IPS-15b (cell line): ENCODE measurements around the gene PADI6.
"Not testable (repeated sequence)": the region's sequence is repeated elsewhere in the genome, so short reads cannot be mapped to it uniquely, and the experiment has no call there.

Experiments used
- H3K27me3 ChIP-seq: one replicate; pipeline ENCODE4 v1.6.1; 2013; ENCODE audit warnings: low read length; ENCODE audit not compliant: control insufficient read depth, insufficient read depth
- H3K36me3 ChIP-seq: one replicate; pipeline ENCODE4 v1.6.1; 2013; ENCODE audit warnings: low read length; ENCODE audit not compliant: control insufficient read depth, insufficient read depth
- H3K4me1 ChIP-seq: one replicate; pipeline ENCODE4 v1.6.1; 2013; ENCODE audit warnings: mild to moderate bottlenecking, low read length; ENCODE audit not compliant: control insufficient read depth, insufficient read depth
- H3K4me3 ChIP-seq: one replicate; pipeline ENCODE4 v1.5.1; 2013; ENCODE audit warnings: low read depth, low read length
- H3K9ac ChIP-seq: one replicate; pipeline ENCODE4 v1.6.1; 2013; ENCODE audit warnings: low read depth, mild to moderate bottlenecking, low read length
- H3K9me3 ChIP-seq: one replicate; pipeline ENCODE4 v1.6.1; 2013; ENCODE audit warnings: mild to moderate bottlenecking, low read length; ENCODE audit not compliant: control insufficient read depth, insufficient read depth

The PADI6 gene

GRCh38 chr1:17392199-17392740 lies 20.3 kb downstream of the PADI6 start:
- Histone ChIP-seq H3K36me3 (no peaks in the 10 kb centered on the region), H3K9me3 (no peaks in the 10 kb centered on the region), H3K4me1 (no peaks in the 10 kb centered on the region), H3K4me3 (no peak overlapping the region), H3K27me3 (no peaks in the 10 kb centered on the region), H3K9ac (no peak overlapping the region)

DNA sequence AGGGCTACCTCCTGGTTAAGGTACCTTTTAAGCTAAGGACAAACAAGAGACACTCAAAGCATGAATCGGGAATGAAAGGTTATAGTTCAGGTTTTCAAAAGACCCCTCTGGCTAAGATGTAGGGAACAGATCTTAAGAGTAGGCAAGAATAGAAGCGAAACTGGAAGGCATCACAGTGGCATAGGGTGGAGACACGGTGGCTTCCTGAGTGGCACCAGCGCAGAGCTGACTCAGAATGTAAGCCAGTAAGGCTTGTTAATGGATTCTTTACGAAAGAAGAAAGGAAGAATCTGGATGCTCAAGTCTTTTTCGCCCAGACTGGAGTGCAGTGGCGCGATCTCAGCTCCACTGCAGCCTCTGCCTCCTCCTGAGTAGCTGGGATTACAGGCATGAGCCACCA lies 21.2 kb downstream of the PADI6 start:
- Histone ChIP-seq H3K27me3 (no peaks in the 10 kb centered on the region), H3K4me3 (no peak overlapping the region), H3K4me1 (no peaks in the 10 kb centered on the region), H3K9ac (no peak overlapping the region), H3K36me3 (no peaks in the 10 kb centered on the region), H3K9me3 (no peaks in the 10 kb centered on the region)

GRCh38 chr1:17397910-17398695 lies 26.1 kb downstream of the PADI6 start:
- Histone ChIP-seq H3K9me3 (no peaks in the 10 kb centered on the region), H3K9ac (no peak overlapping the region), H3K4me3 (no peak overlapping the region), H3K36me3 (no peaks in the 10 kb centered on the region), H3K4me1 (peaks cover 3% of the 10 kb centered on the region), H3K27me3 (no peaks in the 10 kb centered on the region)

DNA sequence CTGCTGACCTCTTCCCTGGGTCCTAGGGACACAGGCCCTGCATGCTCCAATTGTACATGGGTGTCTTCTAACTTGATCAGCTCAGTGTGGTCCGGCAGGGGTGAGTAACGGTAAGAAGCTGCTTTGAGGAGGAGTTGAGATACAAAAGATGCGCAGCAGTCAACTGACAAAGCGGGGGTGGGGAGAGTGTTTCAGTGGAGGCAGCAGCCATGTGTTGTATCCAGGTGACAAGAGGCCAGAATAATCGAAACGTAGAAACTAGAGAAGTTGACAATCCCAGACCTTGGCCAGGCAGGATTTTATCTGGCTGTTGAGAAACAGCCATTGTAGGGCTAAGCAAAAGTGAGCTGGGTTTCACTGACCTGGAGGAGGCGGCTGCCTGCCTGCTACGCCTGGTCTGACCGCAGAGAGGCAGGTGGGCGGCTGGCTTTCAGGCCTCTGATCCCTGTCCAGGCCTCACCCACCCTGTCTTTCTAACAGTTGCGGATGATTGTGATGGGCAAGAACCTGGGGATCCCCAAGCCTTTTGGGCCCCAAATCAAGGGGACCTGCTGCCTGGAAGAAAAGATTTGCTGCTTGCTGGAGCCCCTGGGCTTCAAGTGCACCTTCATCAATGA lies 28.8 kb downstream of the PADI6 start:
- no peak overlapping the region for H3K4me3 ChIP-seq
- no peak overlapping the region for H3K9ac ChIP-seq
- H3K9me3 ChIP-seq: no peaks in the 10 kb centered on the region
- peaks cover 3% of the 10 kb centered on the region for H3K4me1 ChIP-seq
- no peaks in the 10 kb centered on the region for H3K27me3 ChIP-seq
- H3K36me3 ChIP-seq: peaks cover 3% of the 10 kb centered on the region

DNA sequence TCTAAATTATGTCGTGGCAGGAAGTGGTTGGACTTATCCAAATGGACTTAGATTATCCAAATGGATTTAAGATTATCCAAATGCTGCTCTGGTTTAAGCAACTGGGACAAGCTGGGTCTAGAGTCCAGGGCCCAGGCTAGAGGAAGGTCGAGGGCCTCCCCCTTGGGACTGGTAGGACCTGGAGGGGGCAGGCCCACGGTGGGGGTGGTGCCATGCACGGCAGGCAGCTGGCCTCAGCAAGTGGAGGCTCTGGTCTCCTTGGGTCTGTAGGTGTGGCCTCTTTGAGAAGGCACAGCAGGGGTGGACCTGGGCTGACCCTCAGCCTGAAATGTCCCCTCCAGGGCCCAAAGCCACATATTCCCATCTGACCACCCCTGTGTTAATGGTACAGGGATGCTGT lies 29.8 kb downstream of the PADI6 start:
- Histone ChIP-seq H3K4me1 (peaks cover 3% of the 10 kb centered on the region), H3K36me3 (peaks cover 7% of the 10 kb centered on the region), H3K9me3 (no peaks in the 10 kb centered on the region), H3K9ac (no peak overlapping the region), H3K27me3 (no peaks in the 10 kb centered on the region), H3K4me3 (no peak overlapping the region)

- Histone ChIP-seq H3K4me1 (peaks cover 3% of the 10 kb centered on the region), H3K4me3 (no peak overlapping the region), H3K36me3 (peaks cover 18% of the 10 kb centered on the region), H3K9ac (no peak overlapping the region), H3K9me3 (no peaks in the 10 kb centered on the region), H3K27me3 (no peaks in the 10 kb centered on the region)
These were observed 31.1 kb downstream of the PADI6 start for GRCh38 chr1:17403081-17403480.

- Histone ChIP-seq H3K4me3 (no peak overlapping the region), H3K27me3 (no peaks in the 10 kb centered on the region), H3K9me3 (no peaks in the 10 kb centered on the region), H3K36me3 (peaks cover 24% of the 10 kb centered on the region), H3K9ac (no peak overlapping the region), H3K4me1 (peaks cover 3% of the 10 kb centered on the region)
These were observed 32.2 kb downstream of the PADI6 start for GRCh38 chr1:17404034-17404684.

DNA sequence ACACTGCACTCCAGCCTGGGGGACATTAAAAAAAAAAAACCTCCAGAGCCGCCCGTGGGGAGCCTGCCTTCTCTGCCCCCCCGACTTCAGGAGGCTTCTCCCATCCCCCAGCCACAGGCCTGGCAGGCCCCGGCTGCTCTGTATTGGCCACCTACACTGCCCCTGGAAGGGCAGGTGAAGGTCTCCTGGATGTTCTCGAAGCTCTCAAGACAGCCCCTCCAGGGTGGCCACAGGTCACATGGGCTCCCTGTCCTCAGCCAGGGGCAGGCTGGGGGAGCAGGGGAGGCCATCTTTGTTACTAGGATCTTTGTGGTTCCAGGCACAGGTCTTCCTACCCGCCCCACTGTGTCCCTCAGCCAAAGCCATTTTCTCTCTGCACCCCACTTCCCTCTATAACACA lies 32.8 kb downstream of the PADI6 start:
- H3K4me1 ChIP-seq: peaks cover 3% of the 10 kb centered on the region

GRCh38 chr1:17405898-17406759 lies 34.1 kb downstream of the PADI6 start:
- Histone ChIP-seq H3K9ac (no peak overlapping the region), H3K4me1 (no peaks in the 10 kb centered on the region), H3K36me3 (peaks cover 44% of the 10 kb centered on the region), H3K27me3 (no peaks in the 10 kb centered on the region), H3K4me3 (no peak overlapping the region), H3K9me3 (no peaks in the 10 kb centered on the region)

More for the DNA sequence above, 32.8 kb downstream of the PADI6 start:
- Histone ChIP-seq H3K36me3 (peaks cover 31% of the 10 kb centered on the region), H3K9me3 (no peaks in the 10 kb centered on the region), H3K9ac (no peak overlapping the region), H3K27me3 (no peaks in the 10 kb centered on the region), H3K4me3 (no peak overlapping the region)

DNA sequence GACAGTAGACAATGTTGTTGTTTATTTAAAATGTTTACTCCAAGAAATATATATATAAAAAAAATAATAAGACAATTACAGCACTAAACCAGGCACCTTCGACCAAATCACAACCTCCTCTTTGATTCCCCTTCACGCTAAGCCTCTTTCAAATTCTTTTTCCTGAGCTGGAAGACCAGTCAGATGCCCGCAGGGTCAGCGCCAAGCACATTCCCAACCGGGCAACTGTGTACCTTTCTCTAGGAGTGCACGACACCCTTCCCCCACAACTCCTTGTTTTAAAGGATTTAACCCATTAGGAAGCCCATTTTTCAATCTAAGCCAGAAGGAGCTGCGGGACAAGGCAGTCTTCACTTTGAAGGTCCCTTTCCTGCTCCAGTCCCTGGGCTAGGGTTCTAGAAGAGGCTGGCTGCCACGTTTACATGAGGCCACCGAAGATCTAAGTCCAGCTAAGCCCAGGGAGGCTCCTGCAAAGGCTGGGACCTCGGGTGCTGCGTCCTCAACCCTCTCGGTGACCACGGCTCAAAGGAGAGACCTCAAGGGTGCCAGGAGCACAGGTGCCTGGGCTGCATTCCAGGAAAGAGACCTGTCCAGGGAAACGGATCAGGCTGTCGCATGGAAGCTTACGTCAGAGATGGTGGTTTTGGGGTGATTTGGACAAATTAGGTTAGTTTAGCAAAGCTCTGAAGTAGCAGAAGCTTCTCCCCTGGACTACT lies 34.9 kb downstream of the PADI6 start:
- not testable (repeated sequence) for H3K9me3 ChIP-seq, H3K4me3 ChIP-seq, H3K4me1 ChIP-seq, H3K9ac ChIP-seq, H3K27me3 ChIP-seq
- H3K36me3 ChIP-seq: peaks cover 51% of the 10 kb centered on the region
